ENCODE results near the gene GATA1.

DNA sequence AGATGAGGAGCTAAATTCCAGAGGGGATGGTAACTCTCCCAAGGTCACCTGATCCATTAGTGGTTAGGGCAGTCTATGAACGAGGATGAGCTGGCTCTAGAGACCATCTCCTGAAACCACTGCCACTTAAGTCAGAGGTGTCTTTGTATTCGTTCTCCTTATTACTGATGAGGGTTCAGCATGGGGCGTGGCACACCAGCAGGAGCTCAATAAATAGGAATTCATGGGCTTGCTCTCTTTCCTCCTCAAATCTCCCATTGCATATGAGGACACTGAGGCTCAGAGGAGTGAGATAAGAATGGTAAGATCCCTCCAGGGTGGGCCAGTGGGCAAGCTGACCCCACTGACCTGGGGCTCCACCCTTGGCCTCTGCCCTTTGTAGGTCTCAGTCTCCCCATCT lies 1.7 kb upstream of the GATA1 start:
- TF ChIP-seq, protein P1, sequence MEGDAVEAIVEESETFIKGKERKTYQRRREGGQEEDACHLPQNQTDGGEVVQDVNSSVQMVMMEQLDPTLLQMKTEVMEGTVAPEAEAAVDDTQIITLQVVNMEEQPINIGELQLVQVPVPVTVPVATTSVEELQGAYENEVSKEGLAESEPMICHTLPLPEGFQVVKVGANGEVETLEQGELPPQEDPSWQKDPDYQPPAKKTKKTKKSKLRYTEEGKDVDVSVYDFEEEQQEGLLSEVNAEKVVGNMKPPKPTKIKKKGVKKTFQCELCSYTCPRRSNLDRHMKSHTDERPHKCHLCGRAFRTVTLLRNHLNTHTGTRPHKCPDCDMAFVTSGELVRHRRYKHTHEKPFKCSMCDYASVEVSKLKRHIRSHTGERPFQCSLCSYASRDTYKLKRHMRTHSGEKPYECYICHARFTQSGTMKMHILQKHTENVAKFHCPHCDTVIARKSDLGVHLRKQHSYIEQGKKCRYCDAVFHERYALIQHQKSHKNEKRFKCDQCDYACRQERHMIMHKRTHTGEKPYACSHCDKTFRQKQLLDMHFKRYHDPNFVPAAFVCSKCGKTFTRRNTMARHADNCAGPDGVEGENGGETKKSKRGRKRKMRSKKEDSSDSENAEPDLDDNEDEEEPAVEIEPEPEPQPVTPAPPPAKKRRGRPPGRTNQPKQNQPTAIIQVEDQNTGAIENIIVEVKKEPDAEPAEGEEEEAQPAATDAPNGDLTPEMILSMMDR (IDR thresholded peaks at IDR 0.05 in 8 of 11, conservative IDR thresholded peaks at IDR 0.05 in 3 of 11) = no peak
- TF ChIP-seq POLR2AphosphoS5 (IDR thresholded peaks at IDR 0.05) = no peak
- TF ChIP-seq POLR2A (IDR thresholded peaks at IDR 0.05) = no peak

Measured in spleen (tissue), 7 donors.